Fibroblast of skin of right biceps (primary cell): ENCODE measurements around the gene MACROD2.

Experiments used
- DNase-seq: peaks from one replicate; pipeline ENCODE4 v3.0.0-alpha.2; 2013

Gene MACROD2

GRCh38 chr20:15675061-15675514 is 1679.8 kb downstream of the MACROD2 start:
- DNase-seq, result no peak

- no peak for DNase-seq
Observed at GRCh38 chr20:15675813-15676484, 1680.6 kb downstream of the MACROD2 start.

GRCh38 chr20:15676815-15677214 is 1681.5 kb downstream of the MACROD2 start:
- no peak for DNase-seq

- peak; percentile 15 for DNase-seq
Observed at GRCh38 chr20:15682690-15683089, 1687.4 kb downstream of the MACROD2 start.

DNA sequence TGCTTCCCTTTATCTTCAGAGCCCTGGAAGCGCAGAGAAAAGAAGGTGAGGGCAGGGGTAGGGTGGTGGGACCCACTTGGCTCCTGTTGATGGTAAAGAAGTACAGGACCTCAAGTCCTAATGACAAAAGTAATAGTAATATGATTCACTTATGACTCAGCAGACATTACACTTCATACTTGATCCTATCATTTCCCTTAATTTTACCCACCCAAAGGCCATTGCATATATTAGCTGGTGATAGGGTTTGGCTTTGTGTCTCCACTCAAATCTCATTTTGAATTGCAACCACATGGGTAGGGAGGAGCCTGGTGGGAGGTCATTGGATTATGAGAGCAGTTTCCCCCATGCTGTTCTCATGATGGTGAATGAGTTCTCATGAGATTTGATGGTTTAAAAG is 1697.3 kb downstream of the MACROD2 start:
- DNase-seq, result no peak

DNA sequence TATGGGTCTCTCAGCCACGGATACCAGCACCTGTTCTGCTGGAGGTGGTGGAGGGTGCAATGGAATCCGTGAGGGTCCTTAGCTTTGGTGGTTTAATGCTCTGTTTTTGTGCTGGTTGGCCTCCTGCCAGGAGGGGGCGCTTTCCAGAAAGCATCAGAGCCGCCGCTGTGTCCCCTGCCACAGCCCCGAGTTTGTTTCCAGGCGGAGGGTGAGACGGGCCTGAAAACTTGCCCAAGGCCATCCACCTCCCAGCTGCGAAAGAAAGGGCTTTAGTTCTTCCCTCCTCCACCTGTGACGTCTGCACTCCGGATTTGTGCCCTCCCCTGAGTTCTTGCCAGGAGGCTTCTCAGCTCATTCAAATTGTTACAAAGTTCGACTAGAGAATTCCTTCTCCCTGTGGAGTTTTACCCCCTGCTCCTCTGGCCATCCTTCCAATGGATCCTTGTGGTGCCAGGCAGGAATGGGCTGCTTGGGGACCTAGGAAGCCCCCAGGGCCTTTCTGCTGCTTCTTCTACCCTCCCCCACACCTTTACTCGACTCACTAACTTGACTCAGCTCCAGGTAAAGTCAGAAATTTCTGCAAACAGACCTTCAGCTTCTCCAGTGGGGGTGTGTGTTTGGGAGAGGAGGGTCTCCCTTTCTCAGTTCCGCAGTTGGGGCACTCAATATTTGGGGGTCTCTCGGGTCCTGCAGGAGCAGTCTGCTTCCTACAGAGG is 1704.3 kb downstream of the MACROD2 start:
- DNase-seq, result no peak

- no peak for DNase-seq
Observed at GRCh38 chr20:15700147-15700765, 1704.9 kb downstream of the MACROD2 start.

DNA sequence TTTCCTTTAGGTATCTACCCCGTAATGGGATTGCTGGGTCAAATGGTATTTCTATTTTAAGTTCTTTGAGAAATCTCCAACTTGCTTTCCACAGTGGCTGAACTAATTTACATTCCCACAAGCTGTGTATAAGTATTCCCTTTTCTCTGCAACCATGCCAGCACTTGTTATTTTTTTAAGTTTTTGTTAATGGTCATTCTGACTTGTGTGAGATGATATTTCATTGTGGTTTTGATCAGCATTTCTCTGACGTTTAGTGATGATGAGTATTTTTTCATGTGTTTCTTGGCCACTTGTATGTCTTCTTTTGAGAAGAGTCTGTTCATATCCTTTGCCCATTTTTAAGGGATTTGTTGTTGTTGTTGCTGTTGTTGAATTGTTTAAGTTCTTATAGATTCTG is 1706.8 kb downstream of the MACROD2 start:
- DNase-seq, result peak; percentile 61

- peak; percentile 87 for DNase-seq
Observed at GRCh38 chr20:15703171-15703911, 1708.0 kb downstream of the MACROD2 start.

GRCh38 chr20:15705975-15706374 is 1710.7 kb downstream of the MACROD2 start:
- no peak for DNase-seq

DNA sequence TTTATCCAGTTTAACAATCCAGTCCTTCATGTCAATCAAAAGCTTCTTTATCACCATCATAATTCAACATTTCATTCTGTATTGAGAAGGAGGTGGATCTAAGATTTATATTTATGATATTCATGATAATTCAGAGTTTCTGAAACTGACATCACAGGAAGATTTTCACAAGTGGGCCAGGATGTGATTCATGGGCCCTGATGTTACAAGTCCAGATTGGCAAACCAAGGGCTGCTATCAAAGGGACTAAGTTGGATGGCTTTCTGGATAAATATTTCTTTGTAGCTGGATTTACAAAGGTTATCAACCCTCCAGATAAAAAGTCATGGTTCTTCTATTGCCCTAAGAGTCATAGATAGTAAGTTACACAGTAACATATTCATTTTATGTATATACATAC is 1711.4 kb downstream of the MACROD2 start:
- peak; percentile 22 for DNase-seq

GRCh38 chr20:15708984-15709598 is 1713.8 kb downstream of the MACROD2 start:
- DNase-seq, result no peak

GRCh38 chr20:15710636-15711035 is 1715.3 kb downstream of the MACROD2 start:
- DNase-seq, result no peak

DNA sequence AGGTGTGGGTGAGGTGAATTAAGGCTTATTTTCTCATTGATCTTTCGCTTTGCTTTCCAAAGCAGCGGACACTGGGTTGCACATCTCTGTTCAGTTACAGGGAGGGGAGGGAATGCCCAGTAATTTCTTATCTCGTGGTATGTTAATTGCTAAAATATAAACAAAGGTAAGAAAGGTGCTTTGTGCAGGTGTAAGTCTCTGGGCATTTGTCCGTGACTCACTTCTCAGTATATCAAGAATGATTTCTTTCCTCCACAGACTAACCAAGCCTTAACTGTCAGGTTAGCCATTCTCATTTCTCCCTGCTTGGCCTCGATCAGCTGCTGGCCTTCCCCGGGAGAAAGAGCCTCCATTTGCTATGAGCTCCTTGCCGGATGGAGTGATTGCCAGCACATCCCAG is 1715.9 kb downstream of the MACROD2 start:
- no peak for DNase-seq

GRCh38 chr20:15716256-15716655 is 1720.9 kb downstream of the MACROD2 start:
- no peak for DNase-seq

DNA sequence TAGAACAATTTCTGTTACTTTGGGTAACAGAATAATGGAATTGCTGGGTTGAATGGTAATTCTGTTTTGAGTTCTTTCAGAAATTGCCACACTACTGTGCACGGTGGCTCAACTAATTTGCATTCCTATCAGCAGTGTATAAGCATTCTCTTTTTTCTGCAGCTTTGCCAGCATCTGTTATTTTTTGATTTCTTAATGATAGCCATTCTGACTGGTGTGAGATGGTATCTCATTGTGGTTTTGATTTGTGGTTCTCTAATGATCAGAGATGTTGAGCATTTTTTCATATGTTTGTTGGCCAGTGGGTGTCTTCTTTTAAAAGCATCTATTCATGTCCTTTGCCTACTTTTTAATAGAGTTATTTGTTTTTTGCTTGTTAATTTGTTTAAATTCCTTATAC is 1731.1 kb downstream of the MACROD2 start:
- no peak for DNase-seq

DNA sequence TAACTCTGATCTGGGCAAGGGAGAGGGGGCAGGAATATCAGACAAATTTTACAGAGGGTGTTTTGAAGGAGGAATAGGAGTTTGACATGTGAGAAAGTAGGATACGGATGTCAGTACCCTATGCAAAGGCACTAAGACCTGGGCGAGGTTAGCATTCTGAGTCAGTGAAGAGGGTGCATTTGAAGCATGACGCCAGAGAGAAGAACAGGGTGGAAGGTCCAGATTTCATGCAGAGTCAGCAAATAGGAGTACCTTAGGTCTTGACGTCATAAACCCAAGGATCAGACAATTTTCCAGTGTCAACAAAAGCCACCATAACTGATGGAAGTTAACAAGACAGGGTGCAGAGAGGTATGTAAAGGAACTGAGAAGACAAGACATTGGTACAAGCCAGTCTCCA is 1738.7 kb downstream of the MACROD2 start:
- no peak for DNase-seq

DNA sequence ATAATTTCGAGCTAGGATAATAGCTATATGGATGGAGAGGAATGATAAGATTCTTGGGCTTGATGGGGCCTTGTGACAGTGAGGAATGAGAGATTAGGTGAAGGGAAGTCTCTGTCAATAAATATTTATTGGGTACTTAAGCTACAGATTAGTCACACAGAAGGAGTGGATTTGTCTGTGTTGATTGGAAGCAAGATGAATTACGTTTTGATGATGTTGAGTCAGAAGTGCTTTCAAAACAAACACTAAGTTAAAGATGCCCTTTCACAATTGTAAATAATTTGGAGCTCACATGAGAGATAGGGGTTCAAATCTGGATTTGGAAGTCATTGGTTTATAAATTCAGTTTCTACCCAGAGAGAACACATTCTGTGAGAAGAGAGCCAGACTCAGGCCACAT is 1743.7 kb downstream of the MACROD2 start:
- DNase-seq, result no peak

- no peak for DNase-seq
Observed at GRCh38 chr20:15740046-15740775, 1744.9 kb downstream of the MACROD2 start.

GRCh38 chr20:15742087-15742486 is 1746.8 kb downstream of the MACROD2 start:
- peak; percentile 25 for DNase-seq

DNA sequence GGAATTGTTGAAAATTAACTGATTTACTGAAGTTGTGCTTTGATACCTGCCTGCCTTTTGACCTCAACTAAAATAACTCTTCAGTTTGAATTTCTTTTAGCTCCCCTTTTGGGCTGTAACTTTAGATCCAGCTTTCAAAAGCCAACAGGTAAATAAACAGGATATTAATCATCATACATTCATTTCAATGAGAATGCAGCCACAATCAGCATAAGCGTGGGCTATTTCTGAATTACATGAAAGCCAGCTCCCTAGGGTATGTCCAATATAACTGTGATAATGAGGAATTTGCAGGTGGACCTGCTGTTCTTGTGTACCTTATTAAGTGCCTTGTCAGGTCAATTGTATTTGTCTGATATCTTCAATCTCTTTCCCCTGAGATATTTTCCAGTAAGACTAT is 1747.3 kb downstream of the MACROD2 start:
- DNase-seq, result no peak
